Measurements from ENCODE around the gene SALL2. TPM values are rescaled to one million over a fixed set of nuclear protein-coding genes. Genes with fewer than 3 reads are reported as not detected.

Gene SALL2
- total RNA-seq, 1 experiment from 2014 or later = 1.5 TPM

GRCh38 chr14:21527318-21527679 is 1.2 kb upstream of the SALL2 start:
- Histone ChIP-seq H3K4me3 (ENCODE audit: low read depth in 2 of 2, low read length in 2 of 2) (no peak overlapping the region), H3K4me1 (ENCODE audit: control insufficient read depth, insufficient read depth, low read length) (no peaks in the 10 kb centered on the region), H3K27ac (ENCODE audit: low read length) (no peak overlapping the region), H3K9me3 (ENCODE audit: control insufficient read depth, insufficient read depth, low read depth, low read length) (no peaks in the 10 kb centered on the region), H3K36me3 (ENCODE audit: control insufficient read depth, insufficient read depth, low read length) (no peaks in the 10 kb centered on the region), H3K27me3 (ENCODE audit: control insufficient read depth, insufficient read depth, low read length) (no peaks in the 10 kb centered on the region)
- ATAC-seq (no peak), DNase-seq (ENCODE audit: low read depth, low spot score) (no peak)
- in situ Hi-C loops (cut with HindIII; ENCODE audit: low pct_unique_long_range_greater_than_20kb, low sequenced_read_pairs) (no loop called here), intact Hi-C loops (cut with micrococcal nuclease; ENCODE audit: unreplicated experiment) (no loop called here)
- ChIA-PET CTCF (interaction anchor here (0.8 kb wide), 1 partner anchor 459 kb away, joined by 9 read pairs; no protein-coding TSS in a partner anchor), POLR2A (interaction anchor here (0.9 kb wide), 1 partner anchor 16 kb away, joined by 3 read pairs; the partner anchor contains the start of gene METTL3)
- BruUV-seq (replicated peaks) = no TSS peak
- TF ChIP-seq CTCF (IDR thresholded peaks at IDR 0.05) = no peak
- TF ChIP-seq TCF7L2 (IDR thresholded peaks at IDR 0.05; ENCODE audit: low read depth, low read length) = no peak
- TF ChIP-seq POLR2AphosphoS5 (IDR thresholded peaks at IDR 0.05; ENCODE audit: low read depth, low read length) = no peak
- no peak for TF ChIP-seq REST (IDR thresholded peaks at IDR 0.05; ENCODE audit: insufficient read depth in 1 of 2, low read depth in 2 of 2, low read length in 1 of 2)
- TF ChIP-seq SIN3A (IDR thresholded peaks at IDR 0.05; ENCODE audit: borderline replicate concordance, insufficient read depth, low read depth, low read length) = no peak

- intact Hi-C loops (cut with micrococcal nuclease; ENCODE audit: unreplicated experiment) (no loop called here), in situ Hi-C loops (cut with HindIII; ENCODE audit: low pct_unique_long_range_greater_than_20kb, low sequenced_read_pairs) (no loop called here)
- no peaks in the 10 kb centered on the region for H3K27me3 ChIP-seq (ENCODE audit: control insufficient read depth, insufficient read depth, low read length)
- DNase-seq (ENCODE audit: low read depth, low spot score) = no peak
- H3K36me3 ChIP-seq (ENCODE audit: control insufficient read depth, insufficient read depth, low read length) = no peaks in the 10 kb centered on the region
- BruUV-seq (replicated peaks) = no TSS peak
- ATAC-seq = no peak
- POLR2A ChIA-PET = interaction anchor here (0.6 to 1.1 kb wide), 2 partner anchors 10 to 16 kb away, joined by 3 to 4 read pairs; partner anchors contain the start of gene METTL3
- no peaks in the 10 kb centered on the region for H3K4me1 ChIP-seq (ENCODE audit: control insufficient read depth, insufficient read depth, low read length)
- no peaks in the 10 kb centered on the region for H3K9me3 ChIP-seq (ENCODE audit: control insufficient read depth, insufficient read depth, low read depth, low read length)
- no peak for TF ChIP-seq TCF7L2 (IDR thresholded peaks at IDR 0.05; ENCODE audit: low read depth, low read length)
- no peak for TF ChIP-seq REST (IDR thresholded peaks at IDR 0.05; ENCODE audit: insufficient read depth in 1 of 2, low read depth in 2 of 2, low read length in 1 of 2)
- TF ChIP-seq CTCF (IDR thresholded peaks at IDR 0.05) = no peak
- no peak for TF ChIP-seq SIN3A (IDR thresholded peaks at IDR 0.05; ENCODE audit: borderline replicate concordance, insufficient read depth, low read depth, low read length)
- TF ChIP-seq POLR2AphosphoS5 (IDR thresholded peaks at IDR 0.05; ENCODE audit: low read depth, low read length) = no peak
- no peak overlapping the region for H3K27ac ChIP-seq (ENCODE audit: low read length)
- peak overlapping the region; percentile 48 to 53 for H3K4me3 ChIP-seq (ENCODE audit: low read depth in 2 of 2, low read length in 2 of 2)
- CTCF ChIA-PET = interaction anchor here (0.6 to 1.1 kb wide), 4 partner anchors 8 to 459 kb away, joined by 4 to 9 read pairs (median 4); no protein-coding TSS in a partner anchor
Measured at GRCh38 chr14:21526672-21527317, 649 bp upstream of the SALL2 start.
